Brain microvascular endothelial cell (primary cell): ENCODE results near the gene CSF1.

Experiments used
- DNase-seq: peaks from one replicate; pipeline ENCODE4 v3.0.0-alpha.2; 2020
- H3K27ac ChIP-seq: fragments of 250-450 bp; sonication (Bioruptor Pico); 2 replicates; pipeline ENCODE4 v1.5.1; 2020; ENCODE audit warnings: mild to moderate bottlenecking, moderate library complexity
- H3K27me3 ChIP-seq: fragments of 250-450 bp; sonication (Bioruptor Pico); replicated peaks from 2 replicates; pipeline ENCODE4 v1.5.1; 2020; ENCODE audit warnings: mild to moderate bottlenecking
- H3K36me3 ChIP-seq: fragments of 250-450 bp; sonication (Bioruptor Pico); replicated peaks from 2 replicates; pipeline ENCODE4 v1.5.1; 2020; ENCODE audit warnings: mild to moderate bottlenecking
- H3K4me3 ChIP-seq: 2 replicates; pipeline ENCODE4 v1.5.1; 2011; ENCODE audit warnings: low read depth, mild to moderate bottlenecking, control low read depth, low read length, moderate library complexity
- in situ Hi-C: cut with HindIII; loops from 2 replicates; pipeline ENCODE4 v1.10.0; 2017; ENCODE audit warnings: low sequenced_read_pairs, low pct_ligation_motif_present
- TF ChIP-seq, protein P1 (sequence below): IDR thresholded peaks from 2 replicates; pipeline ENCODE4 v1.5.1; 2011; ENCODE audit warnings: low read depth, mild to moderate bottlenecking, moderate library complexity, low read length, control low read depth, inconsistent platforms; ENCODE audit errors: missing control alignments

CSF1 gene

DNA sequence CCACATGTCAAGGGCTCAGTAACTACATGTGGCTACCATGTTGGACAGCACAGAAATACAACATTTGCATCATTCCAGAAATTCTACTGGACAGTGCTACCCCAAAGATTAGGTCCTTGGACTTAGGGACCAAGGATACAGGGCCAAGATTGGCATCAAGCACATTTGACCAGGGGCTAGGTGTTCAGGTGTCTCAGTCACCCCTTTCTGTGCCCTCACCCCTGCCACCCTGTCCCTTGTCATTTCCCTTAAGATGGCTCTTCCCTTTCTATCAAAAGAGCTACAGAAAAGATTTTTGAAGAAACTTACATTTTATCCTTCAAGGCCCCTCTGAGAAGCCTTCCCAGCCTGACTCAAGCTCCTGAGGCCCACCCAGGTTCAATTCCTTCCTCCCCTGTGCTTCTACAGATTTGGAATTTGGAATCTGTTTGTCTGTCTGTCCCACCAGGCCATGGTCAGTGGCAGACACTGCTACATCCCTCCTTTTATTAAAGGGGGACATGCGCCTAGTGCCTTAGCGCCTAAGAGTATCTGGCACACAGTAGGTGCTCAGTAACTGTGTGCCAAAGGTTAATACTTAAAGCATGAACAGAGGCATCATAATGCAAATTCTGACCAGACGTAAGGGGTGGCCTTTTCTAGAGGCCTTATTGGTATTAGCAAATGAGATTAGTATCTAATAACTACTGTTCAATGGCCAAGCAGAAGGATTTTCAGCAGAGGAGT is 21.4 kb downstream of the CSF1 start:
- DNase-seq, result no peak
- TF ChIP-seq, protein P1, sequence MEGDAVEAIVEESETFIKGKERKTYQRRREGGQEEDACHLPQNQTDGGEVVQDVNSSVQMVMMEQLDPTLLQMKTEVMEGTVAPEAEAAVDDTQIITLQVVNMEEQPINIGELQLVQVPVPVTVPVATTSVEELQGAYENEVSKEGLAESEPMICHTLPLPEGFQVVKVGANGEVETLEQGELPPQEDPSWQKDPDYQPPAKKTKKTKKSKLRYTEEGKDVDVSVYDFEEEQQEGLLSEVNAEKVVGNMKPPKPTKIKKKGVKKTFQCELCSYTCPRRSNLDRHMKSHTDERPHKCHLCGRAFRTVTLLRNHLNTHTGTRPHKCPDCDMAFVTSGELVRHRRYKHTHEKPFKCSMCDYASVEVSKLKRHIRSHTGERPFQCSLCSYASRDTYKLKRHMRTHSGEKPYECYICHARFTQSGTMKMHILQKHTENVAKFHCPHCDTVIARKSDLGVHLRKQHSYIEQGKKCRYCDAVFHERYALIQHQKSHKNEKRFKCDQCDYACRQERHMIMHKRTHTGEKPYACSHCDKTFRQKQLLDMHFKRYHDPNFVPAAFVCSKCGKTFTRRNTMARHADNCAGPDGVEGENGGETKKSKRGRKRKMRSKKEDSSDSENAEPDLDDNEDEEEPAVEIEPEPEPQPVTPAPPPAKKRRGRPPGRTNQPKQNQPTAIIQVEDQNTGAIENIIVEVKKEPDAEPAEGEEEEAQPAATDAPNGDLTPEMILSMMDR, result no peak
- in situ Hi-C loops, result no loop called here
- H3K27me3 ChIP-seq, result no peaks in the 10 kb centered on the region
- H3K27ac ChIP-seq, result no peak overlapping the region
- H3K4me3 ChIP-seq, result no peak overlapping the region
- peaks cover 7% of the 10 kb centered on the region for H3K36me3 ChIP-seq

DNA sequence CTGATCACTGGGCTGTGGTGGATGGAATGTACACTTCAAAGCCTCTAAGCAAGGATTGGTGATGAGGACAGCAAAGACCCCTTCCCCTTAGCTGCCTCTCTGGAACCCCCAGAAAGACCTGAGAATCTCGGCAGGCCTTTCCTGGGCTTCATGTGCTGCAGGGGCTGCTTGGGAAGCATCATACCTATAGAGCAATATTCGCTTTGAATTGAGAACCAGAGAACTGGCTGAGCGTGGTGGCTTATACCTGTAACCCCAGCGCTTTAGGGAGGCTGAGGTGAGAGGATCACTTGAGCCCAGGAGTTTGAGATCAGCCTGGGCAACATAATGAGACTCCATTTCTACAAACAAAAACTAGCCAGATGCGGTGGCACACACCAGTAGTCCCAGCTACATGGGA is 22.0 kb downstream of the CSF1 start:
- H3K4me3 ChIP-seq, result no peak overlapping the region
- TF ChIP-seq, protein P1, result no peak
- DNase-seq, result no peak
- no peak overlapping the region for H3K27ac ChIP-seq
- peaks cover 7% of the 10 kb centered on the region for H3K36me3 ChIP-seq
- no peaks in the 10 kb centered on the region for H3K27me3 ChIP-seq
- in situ Hi-C loops, result no loop called here

DNA sequence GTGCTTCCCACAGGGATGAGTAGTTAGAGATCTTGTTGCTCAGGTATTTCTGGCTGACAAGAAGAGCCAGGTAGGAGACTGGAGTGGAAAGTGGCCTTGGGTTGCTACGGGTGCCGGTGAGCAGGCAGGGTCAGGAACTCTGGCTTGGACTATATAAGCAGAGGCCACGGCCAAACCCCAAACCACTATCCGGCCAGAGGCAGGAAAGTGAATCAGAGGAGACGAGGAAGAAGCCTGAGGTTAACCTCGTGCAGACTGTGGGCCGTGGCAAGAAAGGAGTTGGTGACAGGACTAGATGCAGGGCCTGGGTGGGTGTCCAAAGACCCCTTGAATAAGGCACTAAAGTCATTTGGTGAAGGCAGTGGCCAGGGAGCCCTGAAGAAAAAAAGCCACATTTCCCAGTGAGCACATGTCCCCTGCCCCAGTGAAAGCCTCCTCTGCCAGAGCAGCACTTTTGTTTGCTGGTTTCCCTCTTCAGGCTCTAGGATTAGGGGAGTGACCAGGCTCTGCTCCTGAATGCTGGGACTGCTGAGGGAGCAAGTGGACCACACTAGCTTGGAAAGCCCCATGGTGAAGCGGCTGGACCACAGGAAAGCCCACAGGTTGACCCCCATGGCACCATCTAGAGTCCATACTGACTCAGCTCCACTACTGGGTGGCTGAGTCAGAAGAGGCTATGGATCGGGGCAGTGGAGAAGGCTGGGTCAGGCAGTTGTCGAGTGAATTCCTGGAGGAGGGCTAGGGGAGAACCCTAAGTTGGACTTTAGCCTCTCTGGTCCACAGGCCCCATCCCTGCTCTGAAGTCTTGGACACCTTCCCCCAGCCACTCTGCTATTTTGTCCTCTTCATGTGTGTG is 23.4 kb downstream of the CSF1 start:
- TF ChIP-seq, protein P1, result peak; percentile 29
- in situ Hi-C loops, result no loop called here
- H3K4me3 ChIP-seq, result no peak overlapping the region
- H3K36me3 ChIP-seq, result peaks cover 4% of the 10 kb centered on the region
- H3K27me3 ChIP-seq, result no peaks in the 10 kb centered on the region
- no peak overlapping the region for H3K27ac ChIP-seq
- peak; percentile 82 for DNase-seq

DNA sequence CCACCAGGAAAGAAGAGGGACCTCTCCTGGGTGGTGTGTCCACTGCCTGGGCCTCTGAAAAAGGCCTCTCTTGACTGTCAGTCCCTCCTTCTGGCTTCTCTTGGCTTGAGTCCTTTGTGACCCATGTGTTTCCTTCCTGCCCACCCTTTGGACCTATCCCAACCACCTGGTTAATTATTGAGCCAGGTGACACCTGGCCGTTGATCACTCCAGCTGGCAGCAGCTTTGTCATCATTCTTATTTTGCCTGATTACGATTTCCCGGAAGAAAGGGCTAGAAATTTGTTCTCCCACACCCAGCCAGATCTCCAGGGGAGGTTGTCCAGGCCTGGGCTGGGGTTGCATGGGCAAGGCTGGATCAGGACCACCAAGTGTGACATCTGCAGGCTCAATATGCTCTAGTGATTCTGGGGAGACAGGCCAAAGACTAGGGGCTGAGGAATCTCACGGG is 24.8 kb downstream of the CSF1 start:
- no peak for DNase-seq
- Histone ChIP-seq H3K4me3 (no peak overlapping the region), H3K27ac (no peak overlapping the region), H3K27me3 (no peaks in the 10 kb centered on the region), H3K36me3 (no peaks in the 10 kb centered on the region)
- TF ChIP-seq, protein P1, result no peak
- in situ Hi-C loops, result no loop called here

DNA sequence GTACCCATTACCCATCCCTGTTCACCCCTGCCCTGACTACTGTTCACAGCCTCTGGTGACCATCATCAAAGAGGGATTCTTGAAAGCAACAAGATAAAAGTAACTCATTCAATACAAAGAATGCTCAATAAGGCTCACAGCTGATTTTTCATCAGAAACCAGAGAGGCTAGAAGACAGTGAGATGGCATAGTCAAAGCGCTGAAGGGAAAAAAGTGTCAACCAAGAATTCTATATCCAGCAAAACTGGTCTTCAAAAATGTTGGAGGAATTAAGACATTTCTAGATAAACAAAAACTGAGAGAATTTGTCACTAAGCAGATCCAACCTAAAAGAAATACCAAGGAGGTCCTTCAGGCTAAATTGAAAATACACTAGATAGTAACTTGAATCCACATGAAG is 27.1 kb downstream of the CSF1 start:
- no peak for DNase-seq
- Histone ChIP-seq H3K4me3 (no peak overlapping the region), H3K27me3 (no peaks in the 10 kb centered on the region), H3K36me3 (no peaks in the 10 kb centered on the region), H3K27ac (no peak overlapping the region)
- TF ChIP-seq, protein P1, result no peak
- in situ Hi-C loops, result no loop called here
